ENCODE data around the gene ABHD2. TPM values are rescaled to one million over a fixed set of nuclear protein-coding genes. Genes with fewer than 3 reads are reported as not detected.
"Not testable (repeated sequence)": the region's sequence is repeated elsewhere in the genome, so short reads cannot be mapped to it uniquely, and the experiment has no call there.

The ABHD2 gene
- total and polyA plus RNA-seq, 4 donors, result 11.7 to 200 (median 59.3) TPM

- TF ChIP-seq CTCF (IDR thresholded peaks at IDR 0.05; ENCODE audit: control extremely low read depth, extremely low read depth), result no peak
- DNase-seq (no peak), ATAC-seq (ENCODE audit: insufficient read depth, low FRiP score) (no peak)
- no peak overlapping the region for H3K4me3 ChIP-seq
- H3K27ac ChIP-seq (ENCODE audit: low read depth in 1 of 2, low read length in 1 of 2), result no peak overlapping the region
- peaks cover 0 to 8% (median 0%) of the 10 kb centered on the region in 4 donors for H3K36me3 ChIP-seq (ENCODE audit: control insufficient read depth in 4 of 4, insufficient read depth in 4 of 4, low read length in 4 of 4)
- H3K9me3 ChIP-seq (ENCODE audit: control insufficient read depth in 4 of 4, insufficient read depth in 3 of 4, low read length in 3 of 4), result no peaks in the 10 kb centered on the region
- H3K9ac ChIP-seq (ENCODE audit: insufficient read depth in 1 of 2, low read length in 2 of 2), result no peak overlapping the region
- H3K27me3 ChIP-seq (ENCODE audit: control insufficient read depth in 3 of 3, insufficient read depth in 3 of 3, low read length in 2 of 3), result no peaks in the 10 kb centered on the region
- H3K4me1 ChIP-seq (ENCODE audit: control insufficient read depth in 5 of 5, insufficient read depth in 5 of 5, low read length in 5 of 5), result peaks cover 0 to 19% (median 0%) of the 10 kb centered on the region in 5 donors
- 33 to 73% methylated on average over 3 of the region's 3 CpGs for WGBS, 2 donors
Observed at GRCh38 chr15:89131731-89132130, 43.5 kb downstream of the ABHD2 start.

GRCh38 chr15:89132611-89133507, 44.6 kb downstream of the ABHD2 start:
- WGBS, 2 donors, result 15 to 39% methylated on average over 9 of the region's 9 CpGs
- Histone ChIP-seq H3K27ac (ENCODE audit: low read depth in 1 of 2, low read length in 1 of 2) (peak overlapping the region; percentile 58 to 75), H3K36me3 (ENCODE audit: control insufficient read depth in 4 of 4, insufficient read depth in 4 of 4, low read length in 4 of 4) (peaks cover 0 to 8% (median 0%) of the 10 kb centered on the region in 4 donors), H3K4me3 (no peak overlapping the region), H3K9me3 (ENCODE audit: control insufficient read depth in 4 of 4, insufficient read depth in 3 of 4, low read length in 3 of 4) (no peaks in the 10 kb centered on the region), H3K27me3 (ENCODE audit: control insufficient read depth in 3 of 3, insufficient read depth in 3 of 3, low read length in 2 of 3) (no peaks in the 10 kb centered on the region), H3K9ac (ENCODE audit: insufficient read depth in 1 of 2, low read length in 2 of 2) (no peak overlapping the region), H3K4me1 (ENCODE audit: control insufficient read depth in 5 of 5, insufficient read depth in 5 of 5, low read length in 5 of 5) (peaks cover 0 to 22% (median 2%) of the 10 kb centered on the region in 5 donors)
- peak; percentile 36 for ATAC-seq (ENCODE audit: insufficient read depth, low FRiP score)
- no peak for DNase-seq
- no peak for TF ChIP-seq CTCF (IDR thresholded peaks at IDR 0.05; ENCODE audit: control extremely low read depth, extremely low read depth)

- Histone ChIP-seq H3K4me1 (ENCODE audit: control insufficient read depth in 5 of 5, insufficient read depth in 5 of 5, low read length in 5 of 5) (peaks cover 3 to 32% (median 6%) of the 10 kb centered on the region in 5 donors), H3K36me3 (ENCODE audit: control insufficient read depth in 4 of 4, insufficient read depth in 4 of 4, low read length in 4 of 4) (peaks cover 0 to 12% (median 2%) of the 10 kb centered on the region in 4 donors), H3K27ac (ENCODE audit: low read depth in 1 of 2, low read length in 1 of 2) (peak overlapping the region in 1 of 2 donors; percentile 89)
- H3K9me3 ChIP-seq (ENCODE audit: control insufficient read depth in 4 of 4, insufficient read depth in 3 of 4, low read length in 3 of 4); H3K27me3 ChIP-seq (ENCODE audit: control insufficient read depth in 3 of 3, insufficient read depth in 3 of 3, low read length in 2 of 3); DNase-seq; ATAC-seq (ENCODE audit: insufficient read depth, low FRiP score); H3K4me3 ChIP-seq; H3K9ac ChIP-seq (ENCODE audit: insufficient read depth in 1 of 2, low read length in 2 of 2): not testable (repeated sequence)
- WGBS, 2 donors, result 48 to 70% methylated on average over 10 of the region's 10 CpGs
Observed at GRCh38 chr15:89135387-89136077, 47.3 kb downstream of the ABHD2 start.

Data from lung (tissue), 12 donors.